Measurements from ENCODE around the gene FAXDC2.

- TF ChIP-seq POLR2A (IDR thresholded peaks at IDR 0.05; ENCODE audit: low read depth): no peak
- TF ChIP-seq CTCF (IDR thresholded peaks at IDR 0.05): peak; percentile 84 to 93 (median 87)
- no peak for TF ChIP-seq EP300 (IDR thresholded peaks at IDR 0.05)
Measured at GRCh38 chr5:154811653-154812465, 38.5 kb downstream of the FAXDC2 start.
